GM21737 (cell line): ENCODE results near the gene LRFN3.
"Not testable (repeated sequence)": the region's sequence is repeated elsewhere in the genome, so short reads cannot be mapped to it uniquely, and the experiment has no call there.

ENCODE experiments used
- ATAC-seq: cut with Tn5 transposase; IDR thresholded peaks from one replicate; pipeline ENCODE4 v1.9.1; 2021; ENCODE audit warnings: mild to moderate bottlenecking, moderate library complexity; ENCODE audit not compliant: unreplicated experiment

LRFN3 gene

DNA sequence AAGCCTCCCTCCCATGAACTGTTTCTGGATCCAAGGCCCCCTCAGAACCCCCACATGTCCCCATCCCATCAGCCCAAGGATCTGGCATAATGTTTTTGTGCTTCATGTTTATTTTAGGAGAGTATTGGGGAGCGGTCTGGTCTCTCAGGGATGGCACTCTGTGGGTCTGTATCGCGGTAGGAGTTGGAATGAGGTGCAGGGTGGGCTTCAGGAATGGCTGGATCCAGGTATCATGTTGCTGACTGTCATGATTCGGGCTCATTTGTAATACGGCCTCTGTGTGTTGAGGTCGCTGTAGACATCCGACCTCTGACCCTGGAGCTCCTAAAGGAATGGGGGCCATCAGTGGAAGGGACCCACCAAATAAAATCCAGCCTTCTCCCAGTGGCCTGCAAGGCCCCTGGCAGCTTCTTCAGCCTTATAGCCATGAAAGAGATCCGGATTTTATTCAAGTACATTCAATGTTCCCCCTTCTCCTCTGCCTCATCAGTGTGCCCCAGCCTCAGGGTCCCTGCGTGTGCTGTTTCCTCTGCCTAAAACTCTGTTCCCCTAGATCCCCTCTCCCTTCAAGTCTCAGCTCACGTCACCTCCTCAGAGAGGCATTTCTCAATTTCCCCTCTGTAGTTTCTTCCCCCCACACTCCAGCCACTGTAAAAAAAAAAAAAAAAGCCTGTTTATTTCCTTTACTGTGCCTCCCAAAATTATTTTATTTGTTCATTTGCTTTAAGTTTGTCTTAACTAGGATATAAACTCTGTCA, 31.7 kb upstream of the LRFN3 start:
- no peak for ATAC-seq

DNA sequence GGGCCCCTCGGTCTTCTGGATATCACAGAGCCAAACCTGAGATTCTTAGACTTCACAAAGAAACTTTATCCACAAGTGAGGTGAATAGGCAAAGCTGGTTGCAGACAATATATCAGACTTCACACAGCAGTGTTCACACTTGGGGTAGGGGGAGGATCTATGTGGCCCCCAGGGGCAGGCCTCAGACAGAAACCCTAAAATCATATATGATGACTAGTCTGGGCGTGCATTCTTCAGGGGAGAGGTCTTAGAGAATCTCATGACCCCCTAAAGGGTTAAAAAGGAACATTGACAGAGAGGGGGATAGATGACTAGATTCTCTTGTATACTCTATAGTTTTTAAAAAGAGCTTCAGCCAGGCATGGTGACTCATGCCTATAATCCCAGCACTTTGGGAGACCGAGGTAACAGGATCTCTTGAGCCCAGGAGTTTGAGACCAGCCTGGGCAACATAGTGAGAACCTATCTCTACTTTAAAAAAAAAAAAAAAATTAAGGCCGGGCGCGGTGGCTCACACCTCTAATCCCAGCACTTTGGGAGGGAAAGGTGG, 30.9 kb upstream of the LRFN3 start:
- no peak for ATAC-seq

DNA sequence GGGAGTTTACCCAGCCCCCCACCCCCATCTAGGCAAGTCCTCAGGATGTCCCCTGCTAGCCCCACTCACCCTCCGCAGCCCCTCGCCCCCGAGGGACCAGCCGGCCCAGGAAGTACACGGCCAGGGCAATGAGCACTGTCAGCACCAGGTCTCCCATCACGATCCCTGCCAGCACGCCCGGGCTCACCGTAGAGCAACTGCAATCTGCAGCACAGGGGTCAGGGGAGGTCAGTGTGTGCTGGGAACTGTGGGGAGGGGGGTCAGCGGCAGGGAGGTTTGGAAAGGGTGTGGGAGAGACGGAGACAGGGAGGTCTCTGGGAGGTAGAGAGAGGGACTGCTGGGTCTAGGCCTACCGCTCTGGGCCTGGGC, 28.8 kb upstream of the LRFN3 start:
- ATAC-seq, result no peak

DNA sequence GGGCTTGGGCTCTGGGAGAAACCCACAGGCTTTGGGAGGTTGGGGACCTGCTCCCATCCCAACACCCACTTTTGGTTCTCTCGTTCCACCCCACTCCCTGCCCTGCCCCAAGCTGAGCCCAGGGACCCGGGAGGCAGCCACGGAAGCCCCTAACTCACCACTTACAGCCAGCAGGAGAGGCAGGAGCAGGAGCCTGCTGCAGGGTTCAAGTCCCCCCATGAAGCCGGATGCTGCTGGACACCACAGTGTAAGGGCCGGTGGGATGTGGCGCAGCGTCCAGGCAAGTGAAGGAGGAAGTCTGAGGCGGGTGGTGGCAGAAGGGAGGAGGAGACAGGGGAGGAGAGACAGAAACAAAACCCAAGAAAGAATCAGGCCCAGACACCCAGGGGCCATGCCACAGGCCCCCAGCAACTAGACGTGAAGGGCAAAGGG, 28.1 kb upstream of the LRFN3 start, which contains the start of gene TYROBP:
Gene TYROBP (minus strand): TSS at position 286 of the 432 bp plus-strand sequence. CDS start 67 bp downstream, at position 219.
- no peak for ATAC-seq

DNA sequence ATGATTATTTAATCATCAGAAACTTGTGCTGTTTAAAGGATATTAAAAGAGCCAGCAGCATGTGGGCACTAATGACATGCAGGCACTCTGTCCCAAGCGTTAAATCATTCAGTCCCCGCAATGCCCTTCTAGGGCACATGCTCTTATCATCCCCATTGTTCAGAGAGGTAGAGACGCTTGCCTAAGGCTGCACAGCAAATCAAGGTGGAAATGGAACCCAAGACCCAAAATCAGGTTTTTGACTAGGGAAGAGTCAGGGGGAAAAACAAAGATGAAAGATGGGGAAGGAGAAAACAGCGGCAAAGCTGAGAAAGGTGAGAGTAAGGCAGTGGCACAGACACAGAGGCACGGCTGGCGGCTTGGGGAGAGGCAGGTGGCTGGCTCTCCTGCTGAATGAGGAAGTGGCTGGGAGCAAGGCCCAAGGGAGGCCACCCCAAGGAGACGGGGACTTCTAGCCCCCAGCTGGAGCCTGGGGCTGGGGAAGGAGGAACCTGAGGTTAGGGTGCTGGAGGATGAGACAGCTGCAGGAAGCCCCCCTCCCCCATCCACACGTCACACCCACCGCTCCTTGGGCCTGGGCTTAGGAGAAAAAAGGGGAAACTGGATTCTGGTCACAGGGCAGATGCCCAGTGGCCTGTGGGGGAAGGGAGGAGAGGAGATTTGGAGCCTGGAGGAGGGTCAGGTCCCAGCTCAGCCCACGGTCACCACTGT, 27.0 kb upstream of the LRFN3 start:
- ATAC-seq, result peak; percentile 45

DNA sequence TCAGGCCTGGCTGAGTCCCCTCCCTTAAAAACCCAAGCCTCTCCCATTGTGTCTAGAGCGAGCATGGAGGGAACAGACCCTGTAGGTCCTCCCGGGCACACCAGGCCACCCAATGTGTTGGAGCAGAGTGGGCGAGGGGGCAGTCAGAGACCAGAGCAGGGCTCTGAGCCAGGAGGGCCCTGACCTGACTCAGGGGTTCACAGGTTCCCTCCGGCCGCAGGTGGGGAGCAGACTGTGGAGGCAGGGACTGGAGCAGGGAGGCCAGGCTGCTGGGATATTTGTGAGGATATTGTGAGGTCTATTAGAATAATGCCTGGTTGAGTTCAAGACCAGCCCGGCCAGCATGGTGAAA, 26.5 kb upstream of the LRFN3 start:
- ATAC-seq, result no peak

DNA sequence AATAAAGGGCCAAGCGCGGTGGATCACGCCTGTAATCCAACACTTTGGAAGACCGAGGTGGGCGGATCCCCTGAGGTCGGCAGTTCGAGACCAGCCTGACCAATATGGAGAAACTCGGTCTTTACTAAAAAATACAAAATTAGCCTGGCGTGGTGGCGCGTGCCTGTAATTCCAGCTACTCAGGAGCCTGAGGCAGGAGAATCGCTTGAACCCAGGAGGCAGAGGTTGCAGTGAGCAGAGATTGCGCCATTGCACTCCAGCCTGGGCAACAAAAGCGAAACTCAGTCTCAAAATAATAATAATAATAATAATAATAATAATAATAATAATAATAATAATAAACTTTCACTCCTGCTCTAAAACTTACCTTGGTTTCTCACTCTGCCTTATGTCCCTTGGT, 25.8 kb upstream of the LRFN3 start:
- not testable (repeated sequence) for ATAC-seq

DNA sequence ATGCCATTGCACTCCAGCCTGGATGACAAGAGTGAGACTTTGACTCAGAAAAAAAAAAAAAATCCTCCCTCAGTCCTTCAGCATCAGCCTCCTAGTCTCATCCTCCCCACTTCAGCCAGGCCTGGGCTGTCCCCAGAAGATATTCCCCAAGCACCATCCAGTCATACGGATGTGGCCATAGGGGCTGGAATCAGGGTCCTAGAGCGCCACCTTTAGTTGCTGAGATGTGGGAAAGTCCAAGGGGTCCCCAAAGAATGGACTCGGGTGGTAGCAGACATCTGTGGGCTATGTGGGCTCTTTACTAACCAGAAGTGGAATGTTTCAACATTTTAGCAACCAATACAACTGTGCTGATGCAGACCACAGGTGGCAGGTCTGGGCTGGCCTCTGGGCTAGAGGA, 25.0 kb upstream of the LRFN3 start:
- no peak for ATAC-seq

DNA sequence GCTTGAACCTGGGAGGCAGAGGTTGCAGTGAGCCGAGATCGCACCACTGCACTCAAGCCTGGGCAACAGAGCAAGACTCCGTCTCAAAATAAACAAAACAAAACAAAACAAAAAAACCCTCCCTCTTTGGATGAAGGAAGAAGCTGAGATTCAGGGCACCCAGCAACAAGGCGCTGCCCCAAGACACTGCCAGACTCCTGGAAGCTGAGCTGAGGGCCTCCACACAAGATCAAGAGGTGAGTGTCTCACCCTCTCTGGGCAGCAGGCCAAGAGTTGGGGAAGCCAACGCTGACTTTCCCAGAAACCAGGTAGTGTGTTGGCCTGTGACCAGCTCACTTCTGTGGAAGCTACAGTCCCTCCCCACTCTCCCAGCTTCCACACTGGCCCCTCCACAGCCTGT, 24.4 kb upstream of the LRFN3 start:
- ATAC-seq, result no peak

DNA sequence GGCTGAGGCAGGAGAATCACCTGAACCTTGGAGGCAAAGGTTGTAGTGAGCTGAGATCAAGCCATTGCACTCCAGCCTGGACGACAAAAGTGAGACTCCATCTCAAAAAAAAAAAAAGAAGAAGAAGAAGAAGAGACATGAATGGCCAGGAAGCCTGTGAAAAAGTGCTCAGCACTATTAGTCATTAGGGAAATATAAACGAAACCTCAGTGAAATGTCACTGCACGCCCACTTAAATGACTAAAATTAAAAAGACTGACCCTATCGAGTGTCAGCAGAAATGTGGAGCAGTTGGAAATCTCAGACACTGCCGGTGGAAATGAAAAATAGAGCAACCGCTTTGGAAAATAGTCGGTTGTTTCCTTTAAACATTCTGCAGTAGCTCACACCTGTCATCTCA, 22.6 kb upstream of the LRFN3 start:
- ATAC-seq, result no peak

DNA sequence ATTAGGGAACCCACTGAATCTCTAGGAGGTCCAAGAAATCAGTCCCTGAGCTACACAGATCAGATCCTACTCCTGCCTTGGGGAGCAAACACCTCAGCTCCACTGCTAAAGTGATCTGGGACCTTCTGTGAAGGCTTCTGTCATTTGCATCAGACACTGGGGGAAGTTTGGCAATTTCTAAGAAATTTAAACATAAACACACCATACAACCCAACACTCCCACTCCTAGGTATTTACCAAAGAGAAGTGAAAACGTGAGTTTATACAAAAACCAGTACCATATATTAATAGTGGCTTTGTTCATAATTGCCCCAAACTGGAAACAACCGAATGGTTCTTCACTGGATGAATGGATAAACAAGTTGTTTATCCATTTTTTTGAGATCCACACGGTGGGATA, 20.7 kb upstream of the LRFN3 start:
- ATAC-seq, result no peak

DNA sequence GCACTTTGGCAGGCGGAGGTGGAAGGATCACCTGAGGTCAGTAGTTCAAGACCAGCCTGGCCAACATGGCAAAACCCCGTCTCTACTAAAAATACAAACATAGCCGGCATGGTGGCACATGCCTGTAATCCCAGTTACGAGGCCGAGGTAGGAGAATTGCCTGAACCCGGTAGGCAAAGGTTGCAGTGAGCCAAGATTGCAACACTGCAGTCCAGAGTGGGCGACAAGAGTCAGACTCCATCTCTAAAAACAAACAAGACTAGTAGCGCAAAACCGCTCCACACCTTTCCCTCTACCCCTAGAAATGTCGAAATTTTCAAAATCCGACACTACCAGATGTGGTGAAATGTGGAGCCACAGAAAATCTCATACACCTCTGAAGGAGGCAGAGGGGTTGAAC, 16.9 kb upstream of the LRFN3 start:
- no peak for ATAC-seq

DNA sequence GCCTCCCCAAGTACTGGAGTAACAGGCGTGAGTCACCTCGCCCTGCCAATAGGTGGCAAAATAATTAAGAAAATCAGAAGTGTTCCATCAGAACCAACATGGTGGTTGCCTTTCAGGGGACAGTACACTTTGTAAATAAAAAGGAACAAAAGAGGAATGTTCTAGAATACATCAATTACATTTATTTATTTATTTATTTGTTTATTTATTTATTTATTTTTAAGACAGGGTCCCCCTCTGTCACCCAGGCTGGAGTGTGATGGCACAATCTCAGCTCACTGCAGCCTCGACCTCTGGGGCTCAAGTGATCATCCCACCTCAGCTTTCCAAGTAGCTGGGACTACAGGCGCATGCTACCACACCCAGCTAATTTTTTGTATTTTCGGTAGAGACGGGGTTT, 15.2 kb upstream of the LRFN3 start:
- ATAC-seq, result no peak

DNA sequence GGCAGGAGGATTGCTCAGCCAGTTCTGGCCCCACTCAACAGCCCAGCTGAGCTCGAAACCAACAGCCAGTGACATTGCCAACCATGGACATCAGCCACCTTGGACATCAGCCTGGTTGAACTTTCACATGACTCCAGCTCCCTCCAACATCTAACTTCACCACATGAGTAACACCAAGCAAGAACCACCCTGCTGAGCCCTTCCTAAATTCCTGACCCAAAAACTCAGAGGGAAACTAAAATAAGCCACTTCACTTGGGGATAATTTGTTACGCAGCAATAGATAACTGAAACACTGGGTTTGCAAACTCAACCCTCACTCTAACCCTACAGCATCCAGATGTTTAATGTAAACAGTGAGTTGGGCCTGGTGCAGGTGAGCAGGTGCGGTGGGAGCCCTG, 10.7 kb upstream of the LRFN3 start:
- no peak for ATAC-seq

DNA sequence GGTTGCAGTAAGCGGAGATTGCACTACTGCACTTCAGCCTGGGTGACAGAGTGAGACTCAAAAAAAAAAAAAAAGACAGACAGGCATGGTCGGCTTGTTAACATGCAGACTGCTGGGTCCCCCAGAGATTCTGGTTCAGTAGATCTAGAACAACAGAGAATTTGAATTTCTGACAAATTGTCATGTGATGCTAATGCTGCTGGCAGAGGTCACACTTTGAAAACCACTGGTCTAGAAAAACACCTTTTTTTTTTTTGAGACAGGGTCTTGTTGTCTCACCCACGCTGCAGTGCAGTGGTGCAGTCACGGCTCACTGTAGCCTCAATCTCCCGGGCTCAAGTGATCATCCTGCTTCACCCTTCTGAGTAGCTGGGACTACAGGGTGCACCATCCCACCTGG, 7.7 kb upstream of the LRFN3 start:
- no peak for ATAC-seq

DNA sequence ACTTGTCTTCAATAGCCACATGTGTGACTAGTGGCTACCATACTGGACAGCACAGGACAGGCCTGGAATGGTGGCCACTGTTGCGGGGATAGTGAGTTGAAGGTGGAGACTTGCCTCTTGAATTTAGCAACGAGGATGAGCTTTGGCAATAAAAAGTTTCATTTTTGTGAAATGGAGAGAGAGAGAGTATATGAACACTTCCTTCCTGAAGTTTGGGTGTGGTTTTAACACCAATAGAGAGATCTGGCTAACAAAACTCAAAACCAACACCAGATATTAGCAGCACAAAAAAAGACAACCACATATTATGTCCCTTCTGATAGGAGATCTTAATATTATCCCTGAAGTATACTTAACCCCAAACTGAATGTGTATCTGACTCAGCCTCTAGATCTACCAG, 6.3 kb upstream of the LRFN3 start:
- no peak for ATAC-seq

DNA sequence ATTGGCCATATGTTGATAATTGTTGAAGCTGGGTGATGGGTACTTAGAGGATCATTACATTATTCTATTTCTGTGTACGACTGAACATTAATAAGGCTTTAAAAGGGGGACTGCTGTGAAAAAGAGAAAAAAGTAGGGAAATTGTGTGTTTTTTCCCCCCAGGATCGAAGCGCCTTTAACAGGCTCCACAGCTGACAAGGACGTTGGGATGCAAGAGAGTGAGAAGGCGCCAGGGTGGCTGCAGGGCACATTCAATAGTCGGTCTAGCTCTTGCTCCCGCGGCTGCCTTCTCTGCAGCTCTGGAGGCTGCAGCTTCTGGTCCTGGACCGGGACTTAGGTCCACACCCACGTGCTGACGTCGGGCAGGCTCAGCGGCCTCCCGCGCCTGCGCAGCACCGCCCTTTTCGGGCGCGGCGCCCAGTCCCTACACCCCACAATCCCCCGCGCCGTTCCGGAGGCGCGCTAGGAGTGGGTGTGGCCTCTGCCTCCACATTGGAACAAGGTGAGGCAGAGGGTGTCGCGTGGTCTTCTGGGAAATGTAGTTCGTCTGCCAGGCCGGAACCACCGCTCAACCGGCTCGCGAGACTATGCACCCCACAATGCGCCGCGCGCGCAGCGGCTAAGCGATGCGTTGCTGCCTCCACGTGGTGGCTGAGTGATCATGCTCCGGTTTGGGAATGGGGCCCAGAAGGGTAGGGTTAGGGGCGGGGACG, 4.9 kb upstream of the LRFN3 start:
- peak; percentile 92 for ATAC-seq

DNA sequence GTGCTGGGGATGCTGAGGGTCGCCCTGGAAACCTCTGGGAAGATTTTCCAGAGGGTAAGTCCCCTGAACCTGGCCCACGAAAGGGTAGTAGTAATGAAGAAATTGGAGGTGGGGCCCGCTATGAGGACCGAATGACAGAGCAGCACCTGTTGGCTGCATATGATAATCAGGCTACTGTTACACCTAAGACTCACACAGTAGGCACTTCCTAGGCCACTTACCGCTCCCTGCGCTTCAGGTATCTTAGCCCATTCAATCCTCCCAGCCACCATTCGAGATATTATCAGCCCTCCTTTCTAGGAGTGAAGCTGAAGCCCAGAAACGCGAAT, 4.3 kb upstream of the LRFN3 start:
- no peak for ATAC-seq

DNA sequence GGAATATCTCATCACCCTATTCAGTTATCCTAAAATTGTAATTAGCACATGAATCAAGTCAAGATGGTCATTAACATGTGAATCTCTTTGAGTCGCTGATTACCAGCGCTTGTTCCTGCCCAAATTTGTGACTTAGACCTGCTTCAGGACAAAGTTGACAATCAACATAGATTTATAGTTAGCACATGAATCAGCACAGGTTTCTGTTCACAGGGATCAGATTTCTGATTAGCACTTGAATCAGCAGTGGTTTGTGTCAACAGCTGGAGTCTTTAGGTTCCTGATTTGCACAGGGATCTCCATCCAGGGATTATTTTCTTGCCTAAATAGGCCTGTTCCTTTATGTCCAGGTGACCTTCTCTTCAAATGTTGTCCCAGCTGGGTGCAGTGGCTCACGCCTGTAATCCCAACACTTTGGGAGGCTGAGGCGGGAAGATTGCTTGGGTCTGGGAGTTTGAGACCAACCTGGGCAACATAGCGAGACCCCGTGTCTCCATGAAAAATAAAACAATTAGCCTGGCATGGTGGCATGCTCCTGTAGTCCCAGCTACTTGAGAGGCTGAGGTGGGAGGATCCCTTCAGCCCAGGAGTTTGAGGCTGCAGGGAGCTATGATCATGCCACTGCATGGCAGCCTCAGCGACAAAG, 3.8 kb upstream of the LRFN3 start:
- ATAC-seq, result no peak

DNA sequence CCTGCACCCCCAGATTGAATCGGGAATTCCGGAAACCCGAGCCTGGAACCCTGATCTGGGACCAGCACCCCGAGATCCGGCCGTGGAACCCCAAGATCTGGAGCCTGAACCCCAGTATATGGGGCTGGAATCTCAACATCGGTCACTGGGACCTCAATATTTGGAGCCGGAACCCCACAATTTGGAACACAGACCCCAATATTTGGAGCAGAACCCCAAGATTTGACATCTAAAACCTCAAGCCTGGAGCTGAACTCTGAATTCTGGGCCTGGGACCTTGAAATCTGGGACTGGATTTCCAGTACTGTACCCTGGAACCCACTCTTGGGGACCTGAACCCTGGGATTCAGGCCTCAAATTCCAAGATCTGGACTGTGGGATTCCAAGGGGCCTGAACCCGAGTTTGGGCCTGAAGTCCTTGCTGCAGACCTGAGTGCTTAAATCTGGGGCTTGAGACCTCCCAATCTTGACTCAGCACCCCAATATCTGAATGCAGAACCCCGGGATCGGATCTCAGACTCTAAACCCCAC, 629 bp downstream of the LRFN3 start:
- ATAC-seq, result no peak
